HG03558 (cell line): ENCODE results near the gene AP3B2.

Experiments used
- ATAC-seq: cut with Tn5 transposase; IDR thresholded peaks from one replicate; pipeline ENCODE4 v1.9.1; 2021; ENCODE audit warnings: moderate number of reproducible peaks; ENCODE audit not compliant: unreplicated experiment; ENCODE audit errors: extremely low read depth

The AP3B2 gene

GRCh38 chr15:82611348-82611747, 98.3 kb downstream of the AP3B2 start:
- no peak for ATAC-seq
